GM12874 (cell line): Measurements from ENCODE around the gene FBN1.

ENCODE experiments used
- TF ChIP-seq, protein P1 (sequence below): IDR thresholded peaks from 2 replicates; pipeline ENCODE4 v1.5.1; 2011; ENCODE audit warnings: low read depth, mild to moderate bottlenecking, control low read depth, low read length, moderate library complexity; ENCODE audit not compliant: insufficient read depth

The FBN1 gene

GRCh38 chr15:48645558-48646330 lies at the start of gene FBN1:
Gene FBN1, minus strand, starts transcription at chr15:48645709. Its CDS starts 940 bp downstream, at chr15:48644769.
- TF ChIP-seq, protein P1, sequence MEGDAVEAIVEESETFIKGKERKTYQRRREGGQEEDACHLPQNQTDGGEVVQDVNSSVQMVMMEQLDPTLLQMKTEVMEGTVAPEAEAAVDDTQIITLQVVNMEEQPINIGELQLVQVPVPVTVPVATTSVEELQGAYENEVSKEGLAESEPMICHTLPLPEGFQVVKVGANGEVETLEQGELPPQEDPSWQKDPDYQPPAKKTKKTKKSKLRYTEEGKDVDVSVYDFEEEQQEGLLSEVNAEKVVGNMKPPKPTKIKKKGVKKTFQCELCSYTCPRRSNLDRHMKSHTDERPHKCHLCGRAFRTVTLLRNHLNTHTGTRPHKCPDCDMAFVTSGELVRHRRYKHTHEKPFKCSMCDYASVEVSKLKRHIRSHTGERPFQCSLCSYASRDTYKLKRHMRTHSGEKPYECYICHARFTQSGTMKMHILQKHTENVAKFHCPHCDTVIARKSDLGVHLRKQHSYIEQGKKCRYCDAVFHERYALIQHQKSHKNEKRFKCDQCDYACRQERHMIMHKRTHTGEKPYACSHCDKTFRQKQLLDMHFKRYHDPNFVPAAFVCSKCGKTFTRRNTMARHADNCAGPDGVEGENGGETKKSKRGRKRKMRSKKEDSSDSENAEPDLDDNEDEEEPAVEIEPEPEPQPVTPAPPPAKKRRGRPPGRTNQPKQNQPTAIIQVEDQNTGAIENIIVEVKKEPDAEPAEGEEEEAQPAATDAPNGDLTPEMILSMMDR = no peak

- TF ChIP-seq, protein P1 = no peak
These were observed 48.0 kb upstream of the FBN1 start for GRCh38 chr15:48693484-48693883.

DNA sequence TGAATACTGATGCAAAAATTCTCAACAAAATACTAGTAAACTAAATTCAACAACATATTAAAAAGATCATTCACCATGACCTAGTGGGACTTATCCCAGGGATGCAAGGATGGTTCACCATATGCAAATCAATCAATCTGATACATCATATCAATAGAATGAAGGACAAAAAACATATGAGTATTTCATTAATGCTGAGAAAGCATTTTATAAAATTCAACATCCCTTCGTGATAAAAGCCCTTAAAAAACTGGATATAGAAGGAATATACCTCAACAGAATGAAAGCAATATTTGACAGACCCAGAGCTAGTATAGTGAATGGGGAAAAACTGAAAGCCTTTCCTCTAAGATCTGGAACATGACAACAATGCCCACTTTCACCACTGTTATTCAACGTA lies 43.0 kb upstream of the FBN1 start:
- TF ChIP-seq, protein P1 = no peak

- TF ChIP-seq, protein P1 = no peak
These were observed 38.7 kb upstream of the FBN1 start for GRCh38 chr15:48683991-48684765.

GRCh38 chr15:48682942-48683651 lies 37.6 kb upstream of the FBN1 start:
- TF ChIP-seq, protein P1 = no peak

DNA sequence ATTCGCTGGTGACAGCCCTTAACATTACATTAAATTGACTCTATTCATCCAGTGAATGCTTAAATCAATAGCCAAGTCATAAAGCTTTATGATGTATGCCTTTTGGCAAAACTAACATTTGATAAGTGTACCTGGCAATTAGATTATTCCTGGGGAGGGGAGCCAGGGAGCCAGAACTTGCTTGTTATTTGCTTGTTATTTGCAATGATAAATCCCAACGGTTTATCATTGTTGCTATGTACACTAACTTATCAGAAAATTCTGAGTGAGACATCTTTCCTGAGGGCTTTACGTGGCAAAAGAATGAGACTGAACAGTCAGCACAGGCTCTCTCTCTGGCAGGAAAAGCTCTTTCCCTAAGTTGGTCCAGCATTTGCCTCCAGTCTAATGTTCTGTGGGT lies 35.8 kb upstream of the FBN1 start:
- TF ChIP-seq, protein P1 = no peak

DNA sequence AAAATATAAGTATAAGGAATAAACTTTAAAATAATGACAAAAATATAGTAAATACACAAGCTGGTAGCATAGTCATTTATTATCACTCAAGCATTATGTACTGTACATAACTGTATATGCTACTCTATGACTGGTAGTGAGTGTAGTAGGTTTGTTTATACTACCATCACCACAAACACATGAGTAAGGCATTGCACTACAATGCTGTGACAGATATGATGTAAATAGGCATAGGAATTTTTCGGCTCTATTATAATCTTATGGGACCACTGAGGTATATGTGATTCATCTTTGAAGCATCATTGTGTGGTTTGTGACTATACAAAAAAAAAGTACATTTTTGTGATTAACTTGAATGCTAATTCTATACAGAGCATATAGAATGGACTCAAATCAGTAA lies 35.3 kb upstream of the FBN1 start:
- TF ChIP-seq, protein P1 = no peak
